ENCODE measurements around the gene NARF.

DNA sequence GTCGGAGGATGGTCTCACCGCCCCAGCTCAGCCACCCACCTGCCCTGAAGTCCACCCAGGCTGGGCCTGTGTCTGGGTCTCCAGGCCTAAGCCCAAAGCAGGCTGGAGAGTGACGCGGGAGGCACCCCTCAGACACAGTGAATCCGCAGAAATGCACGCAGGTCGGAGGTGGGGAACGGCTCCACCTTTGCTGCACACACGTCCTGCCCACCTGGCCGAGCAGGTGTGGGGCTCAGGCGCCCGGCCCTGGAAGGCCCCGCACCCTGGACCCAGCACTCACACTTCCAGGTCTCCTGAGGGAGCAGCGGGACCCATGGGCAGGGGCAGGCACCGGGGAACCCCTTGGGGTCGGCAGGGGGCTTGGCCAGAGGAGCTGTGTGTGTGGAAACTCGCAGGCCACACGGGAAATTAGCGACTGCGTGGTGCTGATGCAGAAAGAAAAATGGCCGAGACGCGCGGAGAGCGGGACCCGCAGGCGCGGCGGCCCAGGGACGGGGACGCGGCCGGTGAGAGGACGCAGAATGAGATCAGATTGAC lies 18.6 kb upstream of the NARF start:
- TF ChIP-seq, protein P1, sequence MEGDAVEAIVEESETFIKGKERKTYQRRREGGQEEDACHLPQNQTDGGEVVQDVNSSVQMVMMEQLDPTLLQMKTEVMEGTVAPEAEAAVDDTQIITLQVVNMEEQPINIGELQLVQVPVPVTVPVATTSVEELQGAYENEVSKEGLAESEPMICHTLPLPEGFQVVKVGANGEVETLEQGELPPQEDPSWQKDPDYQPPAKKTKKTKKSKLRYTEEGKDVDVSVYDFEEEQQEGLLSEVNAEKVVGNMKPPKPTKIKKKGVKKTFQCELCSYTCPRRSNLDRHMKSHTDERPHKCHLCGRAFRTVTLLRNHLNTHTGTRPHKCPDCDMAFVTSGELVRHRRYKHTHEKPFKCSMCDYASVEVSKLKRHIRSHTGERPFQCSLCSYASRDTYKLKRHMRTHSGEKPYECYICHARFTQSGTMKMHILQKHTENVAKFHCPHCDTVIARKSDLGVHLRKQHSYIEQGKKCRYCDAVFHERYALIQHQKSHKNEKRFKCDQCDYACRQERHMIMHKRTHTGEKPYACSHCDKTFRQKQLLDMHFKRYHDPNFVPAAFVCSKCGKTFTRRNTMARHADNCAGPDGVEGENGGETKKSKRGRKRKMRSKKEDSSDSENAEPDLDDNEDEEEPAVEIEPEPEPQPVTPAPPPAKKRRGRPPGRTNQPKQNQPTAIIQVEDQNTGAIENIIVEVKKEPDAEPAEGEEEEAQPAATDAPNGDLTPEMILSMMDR (IDR thresholded peaks at IDR 0.05) = no peak
- TF ChIP-seq POLR2A (IDR thresholded peaks at IDR 0.05) = no peak

Measured in esophagus squamous epithelium (tissue), 4 donors.